GM23248 (cell line): Measurements from ENCODE around the gene TP63.

Experiments
- EZH2 ChIP-seq: fragments of 200-600 bp; sonication (generic); IDR thresholded peaks from 2 replicates; pipeline ENCODE4 v1.6.1; 2018; ENCODE audit warnings: antibody characterized with exemption, mild to moderate bottlenecking; ENCODE audit not compliant: insufficient read depth, poor library complexity, severe bottlenecking
- EZH2phosphoT487 ChIP-seq: fragments of 200-600 bp; sonication (generic); IDR thresholded peaks from 2 replicates; pipeline ENCODE4 v1.6.1; 2018; ENCODE audit warnings: antibody characterized with exemption, moderate library complexity, mild to moderate bottlenecking, low read depth; ENCODE audit not compliant: insufficient read depth

DNA sequence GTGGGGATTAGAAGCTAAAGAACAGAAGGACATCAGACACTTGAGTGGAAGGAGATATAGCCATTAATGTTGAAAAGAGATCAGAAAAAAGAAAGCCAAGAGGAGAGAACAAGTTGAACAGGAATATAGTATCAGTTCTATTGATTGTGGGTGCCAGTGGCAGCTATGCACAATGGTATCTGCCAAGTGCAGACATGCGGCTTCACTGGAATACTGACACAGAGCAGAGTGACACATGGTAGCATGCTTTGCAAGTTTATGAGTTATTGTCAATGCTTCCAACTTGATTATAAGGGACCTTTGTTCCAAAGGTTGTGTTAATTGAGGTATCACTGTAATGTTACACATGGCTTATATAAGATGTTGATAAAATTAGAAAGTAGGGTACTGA is 42.0 kb upstream of the TP63 start:
- no peak for TF ChIP-seq EZH2
- TF ChIP-seq EZH2phosphoT487 = no peak
